Fibroblast of upper back skin (primary cell): Measurements from ENCODE around the gene MYLIP.

ENCODE experiments used
- DNase-seq: peaks from one replicate; pipeline ENCODE4 v3.0.0-alpha.2; 2013

Gene MYLIP

GRCh38 chr6:16128759-16129622 lies at the start of gene MYLIP:
TSS of gene MYLIP (plus strand) at chr6:16129086. CDS start at chr6:16129323, 237 bp downstream.
- peak; percentile 93 for DNase-seq

- no peak for DNase-seq
Observed at GRCh38 chr6:16079354-16079753, 49.5 kb upstream of the MYLIP start.

GRCh38 chr6:16080204-16080603 lies 48.7 kb upstream of the MYLIP start:
- DNase-seq, result no peak

- DNase-seq, result no peak
Observed at GRCh38 chr6:16081326-16081725, 47.6 kb upstream of the MYLIP start.

GRCh38 chr6:16082361-16082760 lies 46.5 kb upstream of the MYLIP start:
- DNase-seq, result no peak

- DNase-seq, result no peak
Observed at GRCh38 chr6:16086965-16087364, 41.9 kb upstream of the MYLIP start.

GRCh38 chr6:16087386-16087785 lies 41.5 kb upstream of the MYLIP start:
- no peak for DNase-seq

- DNase-seq, result no peak
Observed at GRCh38 chr6:16088409-16088808, 40.5 kb upstream of the MYLIP start.

GRCh38 chr6:16089232-16090062 lies 39.4 kb upstream of the MYLIP start:
- DNase-seq, result peak; percentile 10

- no peak for DNase-seq
Observed at GRCh38 chr6:16090452-16090851, 38.4 kb upstream of the MYLIP start.

- no peak for DNase-seq
Observed at GRCh38 chr6:16090920-16091319, 38.0 kb upstream of the MYLIP start.

GRCh38 chr6:16092140-16092539 lies 36.7 kb upstream of the MYLIP start:
- no peak for DNase-seq

- DNase-seq, result no peak
Observed at GRCh38 chr6:16092990-16093389, 35.9 kb upstream of the MYLIP start.

GRCh38 chr6:16095180-16095579 lies 33.7 kb upstream of the MYLIP start:
- DNase-seq, result no peak

GRCh38 chr6:16097382-16098171 lies 31.3 kb upstream of the MYLIP start:
- no peak for DNase-seq

- no peak for DNase-seq
Observed at GRCh38 chr6:16098211-16098610, 30.7 kb upstream of the MYLIP start.

- no peak for DNase-seq
Observed at GRCh38 chr6:16102208-16102607, 26.7 kb upstream of the MYLIP start.

GRCh38 chr6:16103722-16104121 lies 25.2 kb upstream of the MYLIP start:
- peak; percentile 19 for DNase-seq

GRCh38 chr6:16104624-16105433 lies 24.1 kb upstream of the MYLIP start:
- DNase-seq, result no peak

GRCh38 chr6:16105854-16106253 lies 23.0 kb upstream of the MYLIP start:
- DNase-seq, result peak; percentile 86

GRCh38 chr6:16106991-16107787 lies 21.7 kb upstream of the MYLIP start:
- no peak for DNase-seq
